ENCODE data around the gene FBXW4. TPM values are rescaled to one million over a fixed set of nuclear protein-coding genes. Genes with fewer than 3 reads are reported as not detected.
A peak's percentile ranks its signal among the peaks of the same experiment; 100 is the strongest.

The FBXW4 gene
- polyA plus RNA-seq, 1 donor from 2014 or later = 7.7 TPM

DNA sequence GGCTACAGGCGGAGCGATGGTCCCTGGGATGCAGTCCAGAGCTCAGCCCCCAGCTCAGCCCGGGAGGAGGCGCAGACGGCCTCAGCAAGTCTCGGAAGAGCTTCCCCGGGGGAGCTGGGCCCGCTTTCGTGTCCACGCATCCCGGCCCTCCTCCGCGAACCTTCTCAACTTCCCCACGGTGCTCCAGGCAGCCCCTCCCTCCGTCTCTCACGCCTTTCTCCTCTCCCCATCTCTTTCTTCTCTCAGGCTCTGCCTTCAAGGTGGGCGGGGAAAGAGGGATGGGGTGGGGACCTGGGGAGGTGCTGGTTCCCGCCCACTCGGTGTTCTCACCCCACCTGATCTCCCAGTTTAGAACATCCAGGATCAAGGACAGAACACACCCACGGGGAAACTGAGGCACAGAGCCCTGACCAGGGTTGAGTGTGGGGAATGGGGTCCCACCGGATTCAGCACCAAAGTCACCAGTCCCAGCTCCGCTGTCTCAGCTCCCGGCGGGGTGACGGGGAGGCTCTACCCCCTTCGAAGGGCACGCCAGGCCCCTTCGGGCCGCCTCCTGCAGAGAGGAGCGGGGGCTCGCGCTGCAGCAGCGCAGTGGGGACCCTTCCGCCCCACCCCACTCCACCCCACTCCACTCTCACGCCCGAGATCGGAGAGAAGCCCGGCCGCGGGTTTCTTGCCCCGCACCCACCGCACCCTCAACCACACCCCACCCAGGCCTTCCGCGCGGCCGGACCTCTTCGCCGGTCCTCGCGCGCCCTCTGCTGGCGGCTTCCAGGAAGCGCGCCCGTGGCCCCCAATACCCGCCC lies 125.1 kb downstream of the FBXW4 start:
- H2AFZ ChIP-seq (ENCODE audit: low read depth, low read length) = no peak overlapping the region
- no peaks in the 10 kb centered on the region for H3K36me3 ChIP-seq (ENCODE audit: insufficient read depth, low read length)
- no peak for TF ChIP-seq TAF1 (IDR thresholded peaks at IDR 0.05; ENCODE audit: low read depth)
- peak; percentile 94 for TF ChIP-seq SMC3 (conservative IDR thresholded peaks at IDR 0.05; ENCODE audit: poor library complexity)
- TF ChIP-seq EZH2 (IDR thresholded peaks at IDR 0.05; ENCODE audit: borderline replicate concordance, insufficient read depth, low read length, poor library complexity, severe bottlenecking) = no peak
- peak; percentile 89 for TF ChIP-seq RAD21 (conservative IDR thresholded peaks at IDR 0.05)
- TF ChIP-seq, protein P1, sequence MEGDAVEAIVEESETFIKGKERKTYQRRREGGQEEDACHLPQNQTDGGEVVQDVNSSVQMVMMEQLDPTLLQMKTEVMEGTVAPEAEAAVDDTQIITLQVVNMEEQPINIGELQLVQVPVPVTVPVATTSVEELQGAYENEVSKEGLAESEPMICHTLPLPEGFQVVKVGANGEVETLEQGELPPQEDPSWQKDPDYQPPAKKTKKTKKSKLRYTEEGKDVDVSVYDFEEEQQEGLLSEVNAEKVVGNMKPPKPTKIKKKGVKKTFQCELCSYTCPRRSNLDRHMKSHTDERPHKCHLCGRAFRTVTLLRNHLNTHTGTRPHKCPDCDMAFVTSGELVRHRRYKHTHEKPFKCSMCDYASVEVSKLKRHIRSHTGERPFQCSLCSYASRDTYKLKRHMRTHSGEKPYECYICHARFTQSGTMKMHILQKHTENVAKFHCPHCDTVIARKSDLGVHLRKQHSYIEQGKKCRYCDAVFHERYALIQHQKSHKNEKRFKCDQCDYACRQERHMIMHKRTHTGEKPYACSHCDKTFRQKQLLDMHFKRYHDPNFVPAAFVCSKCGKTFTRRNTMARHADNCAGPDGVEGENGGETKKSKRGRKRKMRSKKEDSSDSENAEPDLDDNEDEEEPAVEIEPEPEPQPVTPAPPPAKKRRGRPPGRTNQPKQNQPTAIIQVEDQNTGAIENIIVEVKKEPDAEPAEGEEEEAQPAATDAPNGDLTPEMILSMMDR (IDR thresholded peaks at IDR 0.05; ENCODE audit: poor library complexity, severe bottlenecking) = peak; percentile 82
- no peak for TF ChIP-seq MXI1 (conservative IDR thresholded peaks at IDR 0.05; ENCODE audit: poor library complexity, severe bottlenecking)
- TF ChIP-seq, protein P2, sequence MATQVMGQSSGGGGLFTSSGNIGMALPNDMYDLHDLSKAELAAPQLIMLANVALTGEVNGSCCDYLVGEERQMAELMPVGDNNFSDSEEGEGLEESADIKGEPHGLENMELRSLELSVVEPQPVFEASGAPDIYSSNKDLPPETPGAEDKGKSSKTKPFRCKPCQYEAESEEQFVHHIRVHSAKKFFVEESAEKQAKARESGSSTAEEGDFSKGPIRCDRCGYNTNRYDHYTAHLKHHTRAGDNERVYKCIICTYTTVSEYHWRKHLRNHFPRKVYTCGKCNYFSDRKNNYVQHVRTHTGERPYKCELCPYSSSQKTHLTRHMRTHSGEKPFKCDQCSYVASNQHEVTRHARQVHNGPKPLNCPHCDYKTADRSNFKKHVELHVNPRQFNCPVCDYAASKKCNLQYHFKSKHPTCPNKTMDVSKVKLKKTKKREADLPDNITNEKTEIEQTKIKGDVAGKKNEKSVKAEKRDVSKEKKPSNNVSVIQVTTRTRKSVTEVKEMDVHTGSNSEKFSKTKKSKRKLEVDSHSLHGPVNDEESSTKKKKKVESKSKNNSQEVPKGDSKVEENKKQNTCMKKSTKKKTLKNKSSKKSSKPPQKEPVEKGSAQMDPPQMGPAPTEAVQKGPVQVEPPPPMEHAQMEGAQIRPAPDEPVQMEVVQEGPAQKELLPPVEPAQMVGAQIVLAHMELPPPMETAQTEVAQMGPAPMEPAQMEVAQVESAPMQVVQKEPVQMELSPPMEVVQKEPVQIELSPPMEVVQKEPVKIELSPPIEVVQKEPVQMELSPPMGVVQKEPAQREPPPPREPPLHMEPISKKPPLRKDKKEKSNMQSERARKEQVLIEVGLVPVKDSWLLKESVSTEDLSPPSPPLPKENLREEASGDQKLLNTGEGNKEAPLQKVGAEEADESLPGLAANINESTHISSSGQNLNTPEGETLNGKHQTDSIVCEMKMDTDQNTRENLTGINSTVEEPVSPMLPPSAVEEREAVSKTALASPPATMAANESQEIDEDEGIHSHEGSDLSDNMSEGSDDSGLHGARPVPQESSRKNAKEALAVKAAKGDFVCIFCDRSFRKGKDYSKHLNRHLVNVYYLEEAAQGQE (IDR thresholded peaks at IDR 0.05; ENCODE audit: borderline replicate concordance) = no peak
- TF ChIP-seq EP300 (conservative IDR thresholded peaks at IDR 0.05; ENCODE audit: poor library complexity, severe bottlenecking) = no peak
- TF ChIP-seq POLR2AphosphoS5 (IDR thresholded peaks at IDR 0.05) = no peak
- no peaks in the 10 kb centered on the region for H3F3A ChIP-seq (ENCODE audit: insufficient read depth, low read length, poor library complexity, severe bottlenecking)
- no peaks in the 10 kb centered on the region for H3K9me3 ChIP-seq (ENCODE audit: low read length)
- H3K4me3 ChIP-seq (ENCODE audit: low read length) = peak overlapping the region; percentile 69
- H3K27ac ChIP-seq (ENCODE audit: low read length) = no peak overlapping the region
- H3K9me2 ChIP-seq (ENCODE audit: insufficient read depth, low read length) = no peaks in the 10 kb centered on the region
- H3K4me2 ChIP-seq (ENCODE audit: low read length) = peak overlapping the region; percentile 17
- no peaks in the 10 kb centered on the region for H3K79me2 ChIP-seq (replicated peaks; ENCODE audit: insufficient read depth, low read length)
- H3K9ac ChIP-seq (ENCODE audit: low read length) = peak overlapping the region; percentile 55
- peaks cover 22% of the 10 kb centered on the region for H3K27me3 ChIP-seq (ENCODE audit: insufficient read depth, low read depth, low read length)
- no peaks in the 10 kb centered on the region for H4K20me1 ChIP-seq (ENCODE audit: insufficient read depth)

DNA sequence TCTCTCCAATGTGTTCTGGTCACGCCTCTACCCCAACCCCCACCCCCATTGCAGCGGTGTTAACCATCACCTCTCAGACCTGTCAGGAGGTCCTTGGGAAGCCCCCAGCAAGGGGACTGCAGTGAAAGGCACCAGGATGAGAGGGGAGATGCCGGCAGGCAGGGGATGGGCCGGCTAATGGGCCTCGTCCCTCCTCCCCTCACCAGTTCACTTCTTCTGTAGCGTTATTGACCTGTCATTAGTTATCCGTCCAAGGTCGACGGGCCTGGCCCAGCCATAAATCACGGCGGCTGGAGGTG lies 125.7 kb downstream of the FBXW4 start:
- H3F3A ChIP-seq (ENCODE audit: insufficient read depth, low read length, poor library complexity, severe bottlenecking) = no peaks in the 10 kb centered on the region
- no peak overlapping the region for H3K9ac ChIP-seq (ENCODE audit: low read length)
- TF ChIP-seq, protein P1 (IDR thresholded peaks at IDR 0.05; ENCODE audit: poor library complexity, severe bottlenecking) = no peak
- TF ChIP-seq EP300 (conservative IDR thresholded peaks at IDR 0.05; ENCODE audit: poor library complexity, severe bottlenecking) (no peak), POLR2AphosphoS5 (IDR thresholded peaks at IDR 0.05) (no peak), MXI1 (conservative IDR thresholded peaks at IDR 0.05; ENCODE audit: poor library complexity, severe bottlenecking) (no peak), RAD21 (conservative IDR thresholded peaks at IDR 0.05) (no peak), SMC3 (conservative IDR thresholded peaks at IDR 0.05; ENCODE audit: poor library complexity) (no peak), TAF1 (IDR thresholded peaks at IDR 0.05; ENCODE audit: low read depth) (no peak), EZH2 (IDR thresholded peaks at IDR 0.05; ENCODE audit: borderline replicate concordance, insufficient read depth, low read length, poor library complexity, severe bottlenecking) (no peak)
- TF ChIP-seq, protein P2 (IDR thresholded peaks at IDR 0.05; ENCODE audit: borderline replicate concordance) = no peak
- no peaks in the 10 kb centered on the region for H3K36me3 ChIP-seq (ENCODE audit: insufficient read depth, low read length)
- no peak overlapping the region for H3K27ac ChIP-seq (ENCODE audit: low read length)
- no peaks in the 10 kb centered on the region for H3K9me2 ChIP-seq (ENCODE audit: insufficient read depth, low read length)
- H3K27me3 ChIP-seq (ENCODE audit: insufficient read depth, low read depth, low read length) = peaks cover 22% of the 10 kb centered on the region
- H3K4me2 ChIP-seq (ENCODE audit: low read length) = no peak overlapping the region
- H4K20me1 ChIP-seq (ENCODE audit: insufficient read depth) = no peaks in the 10 kb centered on the region
- H3K79me2 ChIP-seq (replicated peaks; ENCODE audit: insufficient read depth, low read length) = no peaks in the 10 kb centered on the region
- peak overlapping the region; percentile 69 for H3K4me3 ChIP-seq (ENCODE audit: low read length)
- no peaks in the 10 kb centered on the region for H3K9me3 ChIP-seq (ENCODE audit: low read length)
- no peak overlapping the region for H2AFZ ChIP-seq (ENCODE audit: low read depth, low read length)
